Endothelial cell of umbilical vein (primary cell): ENCODE data around the gene ARFGEF3. TPM values are rescaled to one million over a fixed set of nuclear protein-coding genes. Genes with fewer than 3 reads are reported as not detected.

Experiments
- BruUV-seq: library from RNA; stranded (reverse); fragments of 400-500 nt; replicated peaks from 2 replicates; lab custom pipeline; 2021; lab: Mats Ljungman, UMichigan
- CTCF ChIA-PET: fragments of 300-600, 350-600 bp; sonication (Branson Sonifier 250); formaldehyde crosslinking; loops from one replicate; lab custom pipeline; 2021; ENCODE audit warnings: antibody characterized with exemption, inconsistent platforms; lab: Charles Lee
- POLR2A ChIA-PET: fragments of 300-600, 350-600 bp; sonication (Branson Sonifier 250); formaldehyde crosslinking; loops from one replicate; lab custom pipeline; 2021; ENCODE audit warnings: antibody characterized with exemption, inconsistent platforms; lab: Charles Lee
- DNase-seq: peaks from one replicate; pipeline ENCODE4 v3.0.0-alpha.2; 2011; ENCODE audit warnings: low read depth, low spot score
- FAIRE-seq: peaks from 2 replicates; lab custom pipeline; 2011; peaks lifted over from hg19 to GRCh38; lab: Jason Lieb, UNC
- H2AFZ ChIP-seq: 2 replicates; pipeline ENCODE4 v1.6.0; 2012; ENCODE audit warnings: low read depth, low read length, control low read depth, inconsistent platforms
- H3K27ac ChIP-seq: 2 replicates; pipeline ENCODE4 v1.5.1; 2011; ENCODE audit warnings: low read depth, mild to moderate bottlenecking, control low read depth, low read length, moderate library complexity; ENCODE audit not compliant: insufficient read depth
- H3K27me3 ChIP-seq, 2 experiments: 2 replicates each; pipeline versions ENCODE4 v1.6.0 to v1.6.1; 2011; ENCODE audit warnings: low read length in 2 of 2, mixed read lengths in 1 of 2; ENCODE audit not compliant: control insufficient read depth in 2 of 2, insufficient read depth in 2 of 2
- H3K36me3 ChIP-seq, 2 experiments: 2 replicates in 1 of 2; 3 replicates in 1 of 2; pipeline ENCODE4 v1.5.1; 2011; ENCODE audit warnings: low read length in 2 of 2, mild to moderate bottlenecking in 1 of 2, moderate library complexity in 1 of 2; ENCODE audit not compliant: control insufficient read depth in 2 of 2, insufficient read depth in 2 of 2; ENCODE audit errors: extremely low read depth in 1 of 2
- H3K4me1 ChIP-seq: 3 replicates; pipeline ENCODE4 v1.5.1; 2011; ENCODE audit warnings: mild to moderate bottlenecking, low read length; ENCODE audit not compliant: control insufficient read depth, insufficient read depth; ENCODE audit errors: extremely low read depth
- H3K4me2 ChIP-seq: 2 replicates; pipeline ENCODE4 v1.6.1; 2011; ENCODE audit warnings: low read length, control low read depth, mixed read lengths; ENCODE audit not compliant: insufficient read depth
- H3K4me3 ChIP-seq, 3 experiments: fragments of 200-600 bp in 1 of 3; sonication (generic), shearing (Covaris generic) in 1 of 3; replicated peaks in 1 of 3; 2 replicates each; pipeline ENCODE4 v1.5.1; 2011 to 2016; ENCODE audit warnings: control low read depth in 3 of 3, low read length in 3 of 3, mild to moderate bottlenecking in 2 of 3, inconsistent platforms in 1 of 3, low read depth in 1 of 3, moderate library complexity in 1 of 3; ENCODE audit not compliant: insufficient read depth in 1 of 3
- H3K79me2 ChIP-seq: 2 replicates; pipeline ENCODE4 v1.6.0; 2012; ENCODE audit warnings: low read length, inconsistent platforms; ENCODE audit not compliant: control insufficient read depth, insufficient read depth
- H3K9ac ChIP-seq: replicated peaks from 2 replicates; pipeline ENCODE3; 2011; ENCODE audit warnings: low read length, control low read depth; ENCODE audit not compliant: insufficient read depth; ENCODE audit errors: extremely low read depth
- H3K9me1 ChIP-seq: replicated peaks from 3 replicates; pipeline ENCODE4 v1.6.0; 2011; ENCODE audit warnings: mild to moderate bottlenecking, low read length; ENCODE audit not compliant: control insufficient read depth, insufficient read depth; ENCODE audit errors: extremely low read depth
- H3K9me3 ChIP-seq: replicated peaks from 2 replicates; pipeline ENCODE4 v1.5.1; 2012; ENCODE audit warnings: low read length, inconsistent platforms; ENCODE audit not compliant: control insufficient read depth, insufficient read depth
- H4K20me1 ChIP-seq: replicated peaks from 2 replicates; pipeline ENCODE3; 2011; ENCODE audit warnings: mild to moderate bottlenecking, low read length; ENCODE audit not compliant: control insufficient read depth, insufficient read depth; ENCODE audit errors: extremely low read depth
- EZH2 ChIP-seq: IDR thresholded peaks from 2 replicates; pipeline ENCODE4 v1.6.1; 2012; ENCODE audit warnings: borderline replicate concordance, low read depth, mild to moderate bottlenecking, moderate library complexity, low read length, inconsistent platforms; ENCODE audit not compliant: severe bottlenecking
- FOS ChIP-seq: IDR thresholded peaks from 2 replicates; pipeline ENCODE4 v1.6.1; 2011; ENCODE audit warnings: mild to moderate bottlenecking, low read length, moderate library complexity, borderline replicate concordance; ENCODE audit not compliant: insufficient read depth
- GATA2 ChIP-seq: IDR thresholded peaks from 2 replicates; pipeline ENCODE4 v1.7.0; 2011; ENCODE audit warnings: low read depth, mild to moderate bottlenecking, moderate library complexity, mixed read lengths, low read length; ENCODE audit not compliant: insufficient read length, insufficient read depth
- JUN ChIP-seq: IDR thresholded peaks from 2 replicates; pipeline ENCODE4 v1.6.1; 2011; ENCODE audit warnings: borderline replicate concordance, low read depth; ENCODE audit not compliant: insufficient read length, insufficient read depth
- MYC ChIP-seq: IDR thresholded peaks from one replicate; pipeline ENCODE4 v1.6.1; 2011; ENCODE audit warnings: mild to moderate bottlenecking, low read depth, low read length
- POLR2A ChIP-seq: IDR thresholded peaks from 2 replicates; pipeline ENCODE4 v1.6.1; 2012; ENCODE audit warnings: low read depth, mild to moderate bottlenecking, control low read depth, low read length
- POLR2AphosphoS5 ChIP-seq: IDR thresholded peaks from 2 replicates; pipeline ENCODE4 v1.6.1; 2012; ENCODE audit warnings: low read depth, mild to moderate bottlenecking, control low read depth, low read length, moderate library complexity; ENCODE audit not compliant: insufficient read depth
- dilution Hi-C: fragments of 300-500 bp; cut with MboI; formaldehyde crosslinking; loops from one replicate; pipeline ENCODE4 v1.15.0; 2019; ENCODE audit warnings: low sequenced_read_pairs; ENCODE audit not compliant: extremely low pct_ligation_motif_present
- intact Hi-C: fragments of 100-400 bp; cut with micrococcal nuclease; formaldehyde crosslinking; loops from one replicate; pipeline ENCODE4 v1.10.0; 2022
- polyA plus RNA-seq, 4 experiments: library from polyadenylated mRNA; depleted of rRNA in 3 of 4; stranded (reverse) in 3 of 4; unstranded in 1 of 4; fragments of >200 nt; gene quantifications; 2 replicates each; pipeline versions ENCODE4 v1.2.1 to v1.2.3, GENCODE V29; 2011 to 2012; ENCODE audit warnings: missing spikeins in 1 of 4
- total RNA-seq: library from RNA; stranded (reverse); gene quantifications from 2 replicates; pipeline ENCODE4 v1.2.3, GENCODE V29; 2021
- TF ChIP-seq, protein P1 (sequence below), 2 donors: IDR thresholded peaks; 1 replicate in 1 of 2; 2 replicates in 1 of 2; pipeline ENCODE4 v1.5.1; 2011; ENCODE audit warnings: low read length in 2 of 2, mild to moderate bottlenecking in 2 of 2, moderate library complexity in 2 of 2, control low read depth in 1 of 2, inconsistent platforms in 1 of 2, low read depth in 1 of 2; ENCODE audit not compliant: insufficient read depth in 1 of 2; ENCODE audit errors: extremely low read depth in 1 of 2
- TF ChIP-seq, protein P2 (sequence below): IDR thresholded peaks from 2 replicates; pipeline ENCODE4 v1.6.1; 2011; ENCODE audit not compliant: insufficient read depth, insufficient read length

ARFGEF3 gene
- total and polyA plus RNA-seq, 2 donors (not counting 3 experiments of a cell fraction or from before 2014, with no cell fraction given) = 1.3 to 7.3 TPM

DNA sequence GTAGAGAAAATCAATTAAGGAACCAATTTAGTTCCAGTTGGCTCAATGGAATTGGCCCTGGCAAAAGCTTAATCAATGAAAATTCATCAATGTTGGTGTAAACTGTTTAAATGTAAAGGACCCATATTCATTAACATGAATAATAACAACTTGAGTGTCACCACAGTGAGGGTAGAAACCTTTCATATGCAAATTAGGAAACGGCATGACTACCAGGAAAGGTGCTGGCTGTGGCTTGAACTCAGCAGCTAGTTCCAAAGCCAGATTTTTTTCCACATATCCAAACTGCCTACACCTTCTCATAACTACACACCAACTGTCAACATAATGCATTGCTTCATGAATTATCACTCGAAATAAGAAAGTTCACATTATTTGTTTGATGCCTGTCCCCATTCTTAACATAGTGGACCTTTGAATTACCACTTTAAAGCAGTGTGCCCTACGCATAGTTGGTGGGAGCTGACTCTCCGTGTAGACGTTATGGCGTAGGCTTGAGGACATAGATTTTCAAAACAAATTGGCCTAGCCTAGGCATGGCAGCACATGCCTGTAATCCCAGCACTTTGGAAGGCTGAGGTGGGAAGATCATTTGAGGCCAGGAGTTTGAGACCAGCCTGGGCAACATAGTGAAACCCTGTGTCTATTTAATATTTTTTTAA, 36.8 kb downstream of the ARFGEF3 start:
- intact Hi-C loops (no loop called here), dilution Hi-C loops (no loop called here)
- H3K4me3 ChIP-seq = no peak overlapping the region
- no peaks in the 10 kb centered on the region for H3K36me3 ChIP-seq
- no TSS peak for BruUV-seq
- no peak overlapping the region for H3K9ac ChIP-seq
- no peaks in the 10 kb centered on the region for H3K79me2 ChIP-seq
- H3K4me1 ChIP-seq = no peaks in the 10 kb centered on the region
- H4K20me1 ChIP-seq = no peaks in the 10 kb centered on the region
- no peak for DNase-seq
- no peak overlapping the region for H3K27ac ChIP-seq
- no peaks in the 10 kb centered on the region for H3K27me3 ChIP-seq
- POLR2A ChIA-PET = no interaction called here
- FAIRE-seq = no peak
- H2AFZ ChIP-seq = no peak overlapping the region
- no peak overlapping the region for H3K4me2 ChIP-seq
- H3K9me1 ChIP-seq = no peaks in the 10 kb centered on the region
- TF ChIP-seq, protein P1, sequence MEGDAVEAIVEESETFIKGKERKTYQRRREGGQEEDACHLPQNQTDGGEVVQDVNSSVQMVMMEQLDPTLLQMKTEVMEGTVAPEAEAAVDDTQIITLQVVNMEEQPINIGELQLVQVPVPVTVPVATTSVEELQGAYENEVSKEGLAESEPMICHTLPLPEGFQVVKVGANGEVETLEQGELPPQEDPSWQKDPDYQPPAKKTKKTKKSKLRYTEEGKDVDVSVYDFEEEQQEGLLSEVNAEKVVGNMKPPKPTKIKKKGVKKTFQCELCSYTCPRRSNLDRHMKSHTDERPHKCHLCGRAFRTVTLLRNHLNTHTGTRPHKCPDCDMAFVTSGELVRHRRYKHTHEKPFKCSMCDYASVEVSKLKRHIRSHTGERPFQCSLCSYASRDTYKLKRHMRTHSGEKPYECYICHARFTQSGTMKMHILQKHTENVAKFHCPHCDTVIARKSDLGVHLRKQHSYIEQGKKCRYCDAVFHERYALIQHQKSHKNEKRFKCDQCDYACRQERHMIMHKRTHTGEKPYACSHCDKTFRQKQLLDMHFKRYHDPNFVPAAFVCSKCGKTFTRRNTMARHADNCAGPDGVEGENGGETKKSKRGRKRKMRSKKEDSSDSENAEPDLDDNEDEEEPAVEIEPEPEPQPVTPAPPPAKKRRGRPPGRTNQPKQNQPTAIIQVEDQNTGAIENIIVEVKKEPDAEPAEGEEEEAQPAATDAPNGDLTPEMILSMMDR (IDR thresholded peaks at IDR 0.05; ENCODE audit: extremely low read depth in 1 of 2, insufficient read depth in 1 of 2, low read depth in 1 of 2, low read length in 2 of 2) = no peak
- TF ChIP-seq POLR2AphosphoS5 (no peak), JUN (no peak), EZH2 (no peak), GATA2 (no peak), MYC (no peak), POLR2A (no peak), FOS (no peak)
- TF ChIP-seq, protein P2, sequence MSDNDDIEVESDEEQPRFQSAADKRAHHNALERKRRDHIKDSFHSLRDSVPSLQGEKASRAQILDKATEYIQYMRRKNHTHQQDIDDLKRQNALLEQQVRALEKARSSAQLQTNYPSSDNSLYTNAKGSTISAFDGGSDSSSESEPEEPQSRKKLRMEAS = no peak
- no peaks in the 10 kb centered on the region for H3K9me3 ChIP-seq
- CTCF ChIA-PET = interaction anchor here (1.3 kb wide), 1 partner anchor 10 kb away, joined by 3 read pairs; no protein-coding TSS in a partner anchor
